Vagina (tissue), 2 donors: ENCODE measurements around the gene CALCOCO2. TPM values are rescaled to one million over a fixed set of nuclear protein-coding genes. Genes with fewer than 3 reads are reported as not detected.
"Not testable (repeated sequence)": the region's sequence is repeated elsewhere in the genome, so short reads cannot be mapped to it uniquely, and the experiment has no call there.

Source experiments
- DNase-seq, 2 donors: peaks; one replicate each; pipeline ENCODE4 v3.0.0-alpha.2; 2017; ENCODE audit errors: extremely low spot score in 2 of 2
- H3K27ac ChIP-seq: fragments of 200-600 bp; sonication (generic); one replicate; pipeline ENCODE4 v1.5.1; 2019
- H3K27me3 ChIP-seq: fragments of 200-600 bp; sonication (generic); one replicate; pipeline ENCODE4 v1.5.1; 2019
- H3K36me3 ChIP-seq, 2 donors: fragments of 200-600 bp; sonication (generic); one replicate each; pipeline ENCODE4 v1.5.1; 2017 to 2019
- H3K4me1 ChIP-seq: fragments of 200-600 bp; sonication (generic); one replicate; pipeline ENCODE4 v1.5.1; 2019
- H3K4me3 ChIP-seq, 2 donors: fragments of 200-600 bp; sonication (generic); 1 replicate in 1 of 2; 2 replicates in 1 of 2; pipeline ENCODE4 v1.5.1; 2016 to 2019
- H3K9me3 ChIP-seq: fragments of 200-600 bp; sonication (generic); one replicate; pipeline ENCODE4 v1.5.1; 2019
- CTCF ChIP-seq, 3 experiments: fragments of 450-650 bp in 2 of 3; fragments of 200-600 bp in 1 of 3; sonication (generic) in 1 of 3; IDR thresholded peaks; one replicate each; pipeline ENCODE4 v1.5.1; 2017 to 2019; ENCODE audit warnings: antibody characterized with exemption in 3 of 3, mild to moderate bottlenecking in 2 of 3, moderate library complexity in 2 of 3
- POLR2A ChIP-seq, 2 donors: fragments of 450-650 bp; IDR thresholded peaks; one replicate each; pipeline ENCODE4 v1.6.1; 2017; ENCODE audit warnings: antibody characterized with exemption in 2 of 2, mild to moderate bottlenecking in 2 of 2, moderate library complexity in 2 of 2
- POLR2AphosphoS5 ChIP-seq, 2 donors: sonication (generic); formaldehyde crosslinking; IDR thresholded peaks; one replicate each; pipeline ENCODE4 v1.9.0; 2017; ENCODE audit warnings: antibody characterized with exemption in 2 of 2, mild to moderate bottlenecking in 2 of 2, low read depth in 1 of 2; ENCODE audit not compliant: insufficient read depth in 1 of 2
- intact Hi-C: fragments of 100-400 bp; cut with DNase I; formaldehyde crosslinking; loops from one replicate; pipeline ENCODE4 v1.15.1; 2023
- total RNA-seq: library from RNA; depleted of rRNA; stranded (reverse); fragments of >200 nt; gene quantifications from one replicate; pipeline ENCODE4 v1.2.3, GENCODE V29; 2016

CALCOCO2 gene
- total RNA-seq, 1 donor from 2014 or later, result 140 TPM

DNA sequence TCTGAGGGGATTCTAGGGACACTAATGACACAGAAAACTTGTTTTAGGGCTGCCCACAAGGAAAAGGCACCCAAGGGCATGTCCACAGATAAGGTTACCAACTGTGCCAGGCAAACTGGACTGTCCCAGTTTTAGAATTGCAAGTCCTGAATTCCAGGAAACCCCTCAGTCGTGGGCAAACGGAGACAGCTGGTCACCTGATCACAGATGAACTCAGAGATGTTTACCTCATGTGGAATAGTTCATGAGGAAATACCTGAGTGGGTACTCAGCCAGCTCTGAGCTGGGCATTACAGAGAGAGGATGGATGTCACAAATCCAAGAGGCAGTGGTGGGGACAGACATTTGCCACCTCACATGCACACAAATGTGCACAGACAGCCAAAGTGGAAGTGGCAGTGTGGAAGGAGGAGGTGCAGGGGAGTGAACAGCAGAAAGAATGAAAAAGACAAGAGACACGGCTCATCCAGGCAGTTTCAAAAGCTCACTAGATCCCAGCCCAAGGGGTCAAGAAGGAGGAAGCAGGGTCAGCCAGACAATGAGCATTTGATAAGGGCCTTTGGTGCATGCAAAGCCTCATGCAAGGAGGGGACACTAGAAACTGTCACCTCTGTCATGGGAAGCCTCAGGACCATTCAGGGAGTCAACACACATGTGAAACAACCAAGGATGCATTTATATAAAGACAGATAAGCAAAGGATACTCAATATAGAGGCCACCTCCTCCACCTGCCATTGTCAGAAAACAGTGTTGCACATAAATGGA, 38.6 kb upstream of the CALCOCO2 start:
- TF ChIP-seq POLR2AphosphoS5 (IDR thresholded peaks at IDR 0.05; ENCODE audit: insufficient read depth in 1 of 2, low read depth in 1 of 2) (no peak), CTCF (IDR thresholded peaks at IDR 0.05) (no peak), POLR2A (IDR thresholded peaks at IDR 0.05) (no peak)
- intact Hi-C loops, result no loop called here
- no peak overlapping the region for H3K27ac ChIP-seq

GRCh38 chr17:48795444-48796162, 35.2 kb upstream of the CALCOCO2 start:
- intact Hi-C loops, result no loop called here

More for the DNA sequence above, 38.6 kb upstream of the CALCOCO2 start:
- DNase-seq, result no peak
- no peaks in the 10 kb centered on the region for H3K36me3 ChIP-seq
- no peaks in the 10 kb centered on the region for H3K9me3 ChIP-seq
- no peaks in the 10 kb centered on the region for H3K4me1 ChIP-seq
- H3K4me3 ChIP-seq, result no peak overlapping the region
- no peaks in the 10 kb centered on the region for H3K27me3 ChIP-seq

DNA sequence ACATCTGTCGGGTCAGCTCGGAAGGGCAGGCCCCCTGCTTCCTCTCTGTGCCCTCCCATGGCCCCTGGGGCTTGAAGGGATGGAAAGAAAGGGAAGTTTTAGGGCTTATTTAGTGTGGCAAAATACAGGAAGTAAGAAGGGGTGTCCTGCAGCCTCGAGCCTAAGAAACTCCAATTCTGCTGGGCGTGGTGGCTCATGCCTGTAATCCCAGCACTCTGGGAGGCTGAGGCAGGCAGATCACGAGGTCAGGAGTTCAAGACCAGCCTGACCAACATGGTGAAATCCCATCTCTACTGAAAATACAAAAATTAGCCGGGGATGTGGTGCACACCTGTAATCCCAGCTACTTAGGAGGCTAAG, 34.7 kb upstream of the CALCOCO2 start:
- peak overlapping the region; percentile 72 for H3K27ac ChIP-seq
- H3K9me3 ChIP-seq, H3K4me1 ChIP-seq, H3K36me3 ChIP-seq, H3K27me3 ChIP-seq, intact Hi-C loops, DNase-seq, H3K4me3 ChIP-seq: not testable (repeated sequence)

More at GRCh38 chr17:48795444-48796162, 35.2 kb upstream of the CALCOCO2 start:
- no peak for DNase-seq
- Histone ChIP-seq H3K4me1 (no peaks in the 10 kb centered on the region), H3K4me3 (no peak overlapping the region), H3K27ac (peak overlapping the region; percentile 72), H3K9me3 (no peaks in the 10 kb centered on the region), H3K36me3 (no peaks in the 10 kb centered on the region), H3K27me3 (no peaks in the 10 kb centered on the region)
- no peak for TF ChIP-seq CTCF (IDR thresholded peaks at IDR 0.05)
- no peak for TF ChIP-seq POLR2AphosphoS5 (IDR thresholded peaks at IDR 0.05; ENCODE audit: insufficient read depth in 1 of 2, low read depth in 1 of 2)
- TF ChIP-seq POLR2A (IDR thresholded peaks at IDR 0.05), result no peak

GRCh38 chr17:48799069-48799723, 31.6 kb upstream of the CALCOCO2 start:
- DNase-seq, result no peak
- Histone ChIP-seq H3K27ac (no peak overlapping the region), H3K27me3 (no peaks in the 10 kb centered on the region), H3K9me3 (no peaks in the 10 kb centered on the region), H3K4me3 (no peak overlapping the region), H3K4me1 (peaks cover 9% of the 10 kb centered on the region), H3K36me3 (no peaks in the 10 kb centered on the region)
- no peak for TF ChIP-seq CTCF (IDR thresholded peaks at IDR 0.05)
- TF ChIP-seq POLR2A (IDR thresholded peaks at IDR 0.05), result no peak
- TF ChIP-seq POLR2AphosphoS5 (IDR thresholded peaks at IDR 0.05; ENCODE audit: insufficient read depth in 1 of 2, low read depth in 1 of 2), result no peak
- intact Hi-C loops, result loop anchor here (1.0 kb wide), 1 partner anchor 77 kb away; the partner anchor contains the start of gene PRAC1

DNA sequence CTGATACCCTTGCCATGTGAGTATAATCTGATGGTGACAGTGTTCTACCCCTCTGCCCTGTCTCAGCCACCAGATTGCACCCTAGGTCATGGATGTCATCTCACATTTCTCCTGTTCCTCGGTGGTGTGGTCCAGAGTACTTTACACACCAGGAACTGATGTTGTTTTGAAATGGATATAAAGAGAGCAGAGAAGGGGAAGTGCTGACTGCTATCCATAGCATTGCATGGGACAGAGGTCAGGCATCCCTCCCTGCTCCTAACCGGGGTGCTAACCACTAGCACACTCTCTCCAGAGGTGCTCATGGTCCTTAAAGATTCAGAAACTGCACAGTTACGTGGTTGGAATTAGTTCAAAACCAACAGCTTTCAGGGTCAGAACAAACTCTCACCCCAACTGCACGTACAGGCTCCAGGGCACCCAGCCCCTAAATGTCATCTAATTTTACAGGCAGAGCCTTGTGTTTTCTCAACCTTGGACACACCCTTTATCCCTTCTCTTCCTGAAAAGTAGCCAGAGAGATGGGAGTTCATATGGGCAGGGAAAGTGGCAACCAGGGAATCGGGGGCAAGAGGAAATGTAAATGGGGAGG, 30.1 kb upstream of the CALCOCO2 start:
- no peaks in the 10 kb centered on the region for H3K36me3 ChIP-seq
- TF ChIP-seq CTCF (IDR thresholded peaks at IDR 0.05), result no peak
- no peak for TF ChIP-seq POLR2AphosphoS5 (IDR thresholded peaks at IDR 0.05; ENCODE audit: insufficient read depth in 1 of 2, low read depth in 1 of 2)
- TF ChIP-seq POLR2A (IDR thresholded peaks at IDR 0.05), result no peak
- H3K4me1 ChIP-seq, result peaks cover 9% of the 10 kb centered on the region
- no peaks in the 10 kb centered on the region for H3K9me3 ChIP-seq
- no peak overlapping the region for H3K27ac ChIP-seq
- intact Hi-C loops, result no loop called here
- H3K4me3 ChIP-seq, result no peak overlapping the region
- no peaks in the 10 kb centered on the region for H3K27me3 ChIP-seq
- no peak for DNase-seq
